HG02840 (cell line): ENCODE data around the gene POMGNT2.

Experiments
- ATAC-seq: cut with Tn5 transposase; IDR thresholded peaks from one replicate; pipeline ENCODE4 v1.9.1; 2021; ENCODE audit warnings: mild to moderate bottlenecking, moderate library complexity, moderate number of reproducible peaks; ENCODE audit not compliant: unreplicated experiment, low FRiP score

POMGNT2 gene

GRCh38 chr3:43104039-43104438 is 1.8 kb downstream of the POMGNT2 start:
- ATAC-seq, result no peak

- ATAC-seq, result no peak
Measured at GRCh38 chr3:43102773-43103480, 3.0 kb downstream of the POMGNT2 start.

- ATAC-seq, result no peak
Measured at GRCh38 chr3:43098761-43099160, 7.1 kb downstream of the POMGNT2 start.

- no peak for ATAC-seq
Measured at GRCh38 chr3:43097400-43098080, 8.3 kb downstream of the POMGNT2 start.

- ATAC-seq, result no peak
Measured at GRCh38 chr3:43096761-43097160, 9.1 kb downstream of the POMGNT2 start.

- ATAC-seq, result no peak
Measured at GRCh38 chr3:43095370-43095769, 10.5 kb downstream of the POMGNT2 start.

GRCh38 chr3:43094851-43095250 is 11.0 kb downstream of the POMGNT2 start:
- no peak for ATAC-seq

- ATAC-seq, result no peak
Measured at GRCh38 chr3:43094381-43094780, 11.5 kb downstream of the POMGNT2 start.

GRCh38 chr3:43093974-43094373 is 11.9 kb downstream of the POMGNT2 start:
- ATAC-seq, result no peak

- ATAC-seq, result no peak
Measured at GRCh38 chr3:43093006-43093405, 12.9 kb downstream of the POMGNT2 start.

GRCh38 chr3:43091481-43091880 is 14.4 kb downstream of the POMGNT2 start:
- ATAC-seq, result no peak

GRCh38 chr3:43090238-43090637 is 15.6 kb downstream of the POMGNT2 start:
- no peak for ATAC-seq

GRCh38 chr3:43089081-43089480 is 16.8 kb downstream of the POMGNT2 start:
- ATAC-seq, result no peak

GRCh38 chr3:43087249-43087776 is 18.6 kb downstream of the POMGNT2 start:
- ATAC-seq, result no peak

- no peak for ATAC-seq
Measured at GRCh38 chr3:43086460-43087165, 19.3 kb downstream of the POMGNT2 start.

GRCh38 chr3:43082457-43082856 is 23.4 kb downstream of the POMGNT2 start:
- no peak for ATAC-seq

- ATAC-seq, result no peak
Measured at GRCh38 chr3:43081796-43082195, 24.1 kb downstream of the POMGNT2 start.

- no peak for ATAC-seq
Measured at GRCh38 chr3:43080726-43081568, 24.9 kb downstream of the POMGNT2 start.

GRCh38 chr3:43079536-43080332 is 26.1 kb downstream of the POMGNT2 start:
- no peak for ATAC-seq

GRCh38 chr3:43077707-43078106 is 28.2 kb downstream of the POMGNT2 start:
- ATAC-seq, result no peak
